ENCODE data around the gene SNX14. TPM values are rescaled to one million over a fixed set of nuclear protein-coding genes. Genes with fewer than 3 reads are reported as not detected.
A peak's percentile ranks its signal among the peaks of the same experiment; 100 is the strongest.
"Not testable (repeated sequence)": the region's sequence is repeated elsewhere in the genome, so short reads cannot be mapped to it uniquely, and the experiment has no call there.

The SNX14 gene
- total RNA-seq, result 100 to 1,000 TPM; 121 to 235 TPM
- polyA plus RNA-seq (ENCODE audit: insufficient read length in 2 of 2), result 100 to 1,000 TPM; 118 to 129 TPM
- long read RNA-seq, donor 1, transcript SNX14-206 (3 exons, 755 nt), result major isoform, 17 of 36 reads
- long read RNA-seq, donor 1, transcript SNX14-201 (29 exons, 3,486 nt), result minor isoform, 10 of 36 reads
- long read RNA-seq, donor 1, partial matches to known transcripts, result 8 of 36 reads
- long read RNA-seq, donor 1, other reads (novel, unspliced or antisense), result 0 of 36 reads
- long read RNA-seq, donor 2, partial matches to known transcripts, result 0 of 5 reads
- long read RNA-seq, donor 2, other reads (novel, unspliced or antisense), result 0 of 5 reads
- long read RNA-seq, donor 3, partial matches to known transcripts, result 0 of 4 reads
- long read RNA-seq, donor 3, other reads (novel, unspliced or antisense), result 0 of 4 reads
- long read RNA-seq, donor 4, transcript SNX14-206 (3 exons, 755 nt), result major isoform, 19 of 21 reads
- long read RNA-seq, donor 4, partial matches to known transcripts, result 0 of 21 reads
- long read RNA-seq, donor 4, other reads (novel, unspliced or antisense), result 0 of 21 reads

GRCh38 chr6:85593438-85594196 is at the start of gene SNX14:
Gene SNX14, minus strand, starts transcription at chr6:85593858. Its CDS starts 140 bp downstream, at chr6:85593718.
- Histone ChIP-seq H3K27me3 (ENCODE audit: control insufficient read depth, insufficient read depth, low read length) (no peaks in the 10 kb centered on the region), H3K4me1 (ENCODE audit: control insufficient read depth, insufficient read depth, low read length) (peaks cover 7% of the 10 kb centered on the region), H3K36me3 (ENCODE audit: control insufficient read depth, insufficient read depth, low read length) (no peaks in the 10 kb centered on the region), H3K9me3 (ENCODE audit: control insufficient read depth, insufficient read depth, low read length) (no peaks in the 10 kb centered on the region), H3K27ac (ENCODE audit: low read depth, low read length) (peak within 1 kb of the TSS; percentile 97), H3K4me3 (ENCODE audit: low read depth, low read length) (peak within 1 kb of the TSS; percentile 93)
- DNase-seq (ENCODE audit: low read depth in 4 of 6, low spot score in 6 of 6), result peak; percentile 81 to 97 (median 87)
- under 1% methylated on average over 82 of the region's 82 CpGs for WGBS (ENCODE audit: insufficient coverage)

- Histone ChIP-seq H3K27ac (ENCODE audit: low read depth, low read length) (peak within 1 kb of the TSS; percentile 100), H3K9me3 (ENCODE audit: control insufficient read depth, insufficient read depth, low read length) (no peaks in the 10 kb centered on the region), H3K27me3 (ENCODE audit: control insufficient read depth, insufficient read depth, low read length) (no peaks in the 10 kb centered on the region), H3K4me1 (ENCODE audit: control insufficient read depth, insufficient read depth, low read length) (peaks cover 4% of the 10 kb centered on the region), H3K4me3 (ENCODE audit: low read depth, low read length) (peak within 1 kb of the TSS; percentile 96), H3K36me3 (ENCODE audit: control insufficient read depth, insufficient read depth, low read length) (peaks cover 12% of the 10 kb centered on the region)
- WGBS (ENCODE audit: insufficient coverage), result under 1% methylated on average over 65 of the region's 76 CpGs
- peak; percentile 94 to 100 (median 98) for DNase-seq (ENCODE audit: low read depth in 4 of 6, low spot score in 6 of 6)
Observed at GRCh38 chr6:85642774-85643536, 49.3 kb upstream of the SNX14 start, which contains the start of gene SYNCRIP. Gene SYNCRIP, minus strand, starts transcription at chr6:85642886. Its CDS starts 1,447 bp downstream, at chr6:85641439.

- Histone ChIP-seq H3K27me3 (ENCODE audit: control insufficient read depth, insufficient read depth, low read length) (no peaks in the 10 kb centered on the region), H3K36me3 (ENCODE audit: control insufficient read depth, insufficient read depth, low read length) (peaks cover 13% of the 10 kb centered on the region), H3K4me1 (ENCODE audit: control insufficient read depth, insufficient read depth, low read length) (peaks cover 4% of the 10 kb centered on the region), H3K4me3 (ENCODE audit: low read depth, low read length) (peak overlapping the region; percentile 96), H3K9me3 (ENCODE audit: control insufficient read depth, insufficient read depth, low read length) (no peaks in the 10 kb centered on the region), H3K27ac (ENCODE audit: low read depth, low read length) (peak overlapping the region; percentile 100)
- under 1% methylated on average over 85 of the region's 85 CpGs for WGBS (ENCODE audit: insufficient coverage)
- DNase-seq (ENCODE audit: low read depth in 4 of 6, low spot score in 6 of 6), result peak; percentile 10 to 85 (median 30)
Observed at GRCh38 chr6:85641897-85642773, 48.5 kb upstream of the SNX14 start.

GRCh38 chr6:85641522-85641896 is 47.9 kb upstream of the SNX14 start:
- WGBS (ENCODE audit: insufficient coverage), result 0% methylated on average over 8 of the region's 14 CpGs
- no peaks in the 10 kb centered on the region for H3K9me3 ChIP-seq (ENCODE audit: control insufficient read depth, insufficient read depth, low read length)
- H3K4me3 ChIP-seq (ENCODE audit: low read depth, low read length), result peak overlapping the region; percentile 96
- H3K27ac ChIP-seq (ENCODE audit: low read depth, low read length), result peak overlapping the region; percentile 100
- peaks cover 17% of the 10 kb centered on the region for H3K36me3 ChIP-seq (ENCODE audit: control insufficient read depth, insufficient read depth, low read length)
- H3K27me3 ChIP-seq (ENCODE audit: control insufficient read depth, insufficient read depth, low read length), result no peaks in the 10 kb centered on the region
- H3K4me1 ChIP-seq (ENCODE audit: control insufficient read depth, insufficient read depth, low read length), result peaks cover 4% of the 10 kb centered on the region
- peak in 1 of 6 donors; percentile 1 for DNase-seq (ENCODE audit: low read depth in 4 of 6, low spot score in 6 of 6)

GRCh38 chr6:85640821-85641220 is 47.2 kb upstream of the SNX14 start:
- Histone ChIP-seq H3K9me3 (ENCODE audit: control insufficient read depth, insufficient read depth, low read length) (no peaks in the 10 kb centered on the region), H3K36me3 (ENCODE audit: control insufficient read depth, insufficient read depth, low read length) (peaks cover 20% of the 10 kb centered on the region), H3K27ac (ENCODE audit: low read depth, low read length) (no peak overlapping the region), H3K4me1 (ENCODE audit: control insufficient read depth, insufficient read depth, low read length) (peaks cover 4% of the 10 kb centered on the region), H3K27me3 (ENCODE audit: control insufficient read depth, insufficient read depth, low read length) (no peaks in the 10 kb centered on the region), H3K4me3 (ENCODE audit: low read depth, low read length) (peak overlapping the region; percentile 96)
- WGBS (ENCODE audit: insufficient coverage), result 37% methylated on average over 3 of the region's 3 CpGs
- DNase-seq (ENCODE audit: low read depth in 4 of 6, low spot score in 6 of 6), result no peak

- Histone ChIP-seq H3K36me3 (ENCODE audit: control insufficient read depth, insufficient read depth, low read length) (peaks cover 42% of the 10 kb centered on the region), H3K27ac (ENCODE audit: low read depth, low read length) (no peak overlapping the region), H3K4me3 (ENCODE audit: low read depth, low read length) (no peak overlapping the region), H3K4me1 (ENCODE audit: control insufficient read depth, insufficient read depth, low read length) (peaks cover 4% of the 10 kb centered on the region), H3K9me3 (ENCODE audit: control insufficient read depth, insufficient read depth, low read length) (no peaks in the 10 kb centered on the region), H3K27me3 (ENCODE audit: control insufficient read depth, insufficient read depth, low read length) (no peaks in the 10 kb centered on the region)
- WGBS (ENCODE audit: insufficient coverage), result 100% methylated on average over 1 of the region's 3 CpGs
- DNase-seq (ENCODE audit: low read depth in 4 of 6, low spot score in 6 of 6), result no peak
Observed at GRCh38 chr6:85637579-85637978, 43.9 kb upstream of the SNX14 start.

- H3K4me3 ChIP-seq (ENCODE audit: low read depth, low read length), result no peak overlapping the region
- WGBS (ENCODE audit: insufficient coverage), result 84% methylated on average over 2 of the region's 6 CpGs
- no peaks in the 10 kb centered on the region for H3K9me3 ChIP-seq (ENCODE audit: control insufficient read depth, insufficient read depth, low read length)
- no peaks in the 10 kb centered on the region for H3K4me1 ChIP-seq (ENCODE audit: control insufficient read depth, insufficient read depth, low read length)
- no peak for DNase-seq (ENCODE audit: low read depth in 4 of 6, low spot score in 6 of 6)
- H3K27ac ChIP-seq (ENCODE audit: low read depth, low read length), result no peak overlapping the region
- H3K36me3 ChIP-seq (ENCODE audit: control insufficient read depth, insufficient read depth, low read length), result peaks cover 47% of the 10 kb centered on the region
- H3K27me3 ChIP-seq (ENCODE audit: control insufficient read depth, insufficient read depth, low read length), result no peaks in the 10 kb centered on the region
Observed at GRCh38 chr6:85632164-85632942, 38.7 kb upstream of the SNX14 start.

- H3K4me1 ChIP-seq (ENCODE audit: control insufficient read depth, insufficient read depth, low read length); H3K27ac ChIP-seq (ENCODE audit: low read depth, low read length); H3K27me3 ChIP-seq (ENCODE audit: control insufficient read depth, insufficient read depth, low read length); H3K4me3 ChIP-seq (ENCODE audit: low read depth, low read length); DNase-seq (ENCODE audit: low read depth in 4 of 6, low spot score in 6 of 6); H3K9me3 ChIP-seq (ENCODE audit: control insufficient read depth, insufficient read depth, low read length): not testable (repeated sequence)
- 100% methylated on average over 2 of the region's 5 CpGs for WGBS (ENCODE audit: insufficient coverage)
- H3K36me3 ChIP-seq (ENCODE audit: control insufficient read depth, insufficient read depth, low read length), result peaks cover 46% of the 10 kb centered on the region
Observed at GRCh38 chr6:85631117-85631516, 37.5 kb upstream of the SNX14 start.
